HG03060 (cell line): Measurements from ENCODE around the gene FIP1L1.
"Not testable (repeated sequence)": the region's sequence is repeated elsewhere in the genome, so short reads cannot be mapped to it uniquely, and the experiment has no call there.

ENCODE experiments used
- ATAC-seq: cut with Tn5 transposase; IDR thresholded peaks from one replicate; pipeline ENCODE4 v1.9.1; 2021; ENCODE audit warnings: low read depth, moderate number of reproducible peaks; ENCODE audit not compliant: unreplicated experiment

FIP1L1 gene

GRCh38 chr4:53374777-53375258 is 2.6 kb upstream of the FIP1L1 start:
- no peak for ATAC-seq

GRCh38 chr4:53376900-53377299 is 541 bp upstream of the FIP1L1 start:
- no peak for ATAC-seq

GRCh38 chr4:53378171-53378482 is 686 bp downstream of the FIP1L1 start:
- ATAC-seq: peak; percentile 12

- ATAC-seq: no peak
These were observed 2.8 kb downstream of the FIP1L1 start for GRCh38 chr4:53380221-53380620.

GRCh38 chr4:53409479-53409878 is 32.0 kb downstream of the FIP1L1 start:
- not testable (repeated sequence) for ATAC-seq

GRCh38 chr4:53419208-53419607 is 41.8 kb downstream of the FIP1L1 start:
- ATAC-seq: no peak

- no peak for ATAC-seq
These were observed 44.4 kb downstream of the FIP1L1 start for GRCh38 chr4:53421791-53422190.

- no peak for ATAC-seq
These were observed 44.9 kb downstream of the FIP1L1 start for GRCh38 chr4:53422367-53422766.

- no peak for ATAC-seq
These were observed 46.8 kb downstream of the FIP1L1 start for GRCh38 chr4:53424280-53424679.

GRCh38 chr4:53427366-53427765 is 49.9 kb downstream of the FIP1L1 start:
- no peak for ATAC-seq

- ATAC-seq: no peak
These were observed 53.6 kb downstream of the FIP1L1 start for GRCh38 chr4:53431052-53431451.

GRCh38 chr4:53432528-53433424 is 55.3 kb downstream of the FIP1L1 start:
- peak; percentile 59 for ATAC-seq

GRCh38 chr4:53436251-53436650 is 58.8 kb downstream of the FIP1L1 start:
- no peak for ATAC-seq

GRCh38 chr4:53441564-53441963 is 64.1 kb downstream of the FIP1L1 start:
- ATAC-seq: no peak

- no peak for ATAC-seq
These were observed 67.5 kb downstream of the FIP1L1 start for GRCh38 chr4:53444954-53445353.

- ATAC-seq: no peak
These were observed 73.3 kb downstream of the FIP1L1 start for GRCh38 chr4:53450773-53451172.

GRCh38 chr4:53453385-53453784 is 75.9 kb downstream of the FIP1L1 start:
- ATAC-seq: no peak

GRCh38 chr4:53455766-53456165 is 78.3 kb downstream of the FIP1L1 start:
- ATAC-seq: no peak

- ATAC-seq: no peak
These were observed 78.7 kb downstream of the FIP1L1 start for GRCh38 chr4:53456178-53456577.

GRCh38 chr4:53459548-53459947 is 82.1 kb downstream of the FIP1L1 start:
- no peak for ATAC-seq

- no peak for ATAC-seq
These were observed 83.8 kb downstream of the FIP1L1 start for GRCh38 chr4:53461244-53461643.

GRCh38 chr4:53463340-53463739 is 85.9 kb downstream of the FIP1L1 start:
- ATAC-seq: no peak
